ENCODE data around the gene TFAP2E.

The TFAP2E gene

DNA sequence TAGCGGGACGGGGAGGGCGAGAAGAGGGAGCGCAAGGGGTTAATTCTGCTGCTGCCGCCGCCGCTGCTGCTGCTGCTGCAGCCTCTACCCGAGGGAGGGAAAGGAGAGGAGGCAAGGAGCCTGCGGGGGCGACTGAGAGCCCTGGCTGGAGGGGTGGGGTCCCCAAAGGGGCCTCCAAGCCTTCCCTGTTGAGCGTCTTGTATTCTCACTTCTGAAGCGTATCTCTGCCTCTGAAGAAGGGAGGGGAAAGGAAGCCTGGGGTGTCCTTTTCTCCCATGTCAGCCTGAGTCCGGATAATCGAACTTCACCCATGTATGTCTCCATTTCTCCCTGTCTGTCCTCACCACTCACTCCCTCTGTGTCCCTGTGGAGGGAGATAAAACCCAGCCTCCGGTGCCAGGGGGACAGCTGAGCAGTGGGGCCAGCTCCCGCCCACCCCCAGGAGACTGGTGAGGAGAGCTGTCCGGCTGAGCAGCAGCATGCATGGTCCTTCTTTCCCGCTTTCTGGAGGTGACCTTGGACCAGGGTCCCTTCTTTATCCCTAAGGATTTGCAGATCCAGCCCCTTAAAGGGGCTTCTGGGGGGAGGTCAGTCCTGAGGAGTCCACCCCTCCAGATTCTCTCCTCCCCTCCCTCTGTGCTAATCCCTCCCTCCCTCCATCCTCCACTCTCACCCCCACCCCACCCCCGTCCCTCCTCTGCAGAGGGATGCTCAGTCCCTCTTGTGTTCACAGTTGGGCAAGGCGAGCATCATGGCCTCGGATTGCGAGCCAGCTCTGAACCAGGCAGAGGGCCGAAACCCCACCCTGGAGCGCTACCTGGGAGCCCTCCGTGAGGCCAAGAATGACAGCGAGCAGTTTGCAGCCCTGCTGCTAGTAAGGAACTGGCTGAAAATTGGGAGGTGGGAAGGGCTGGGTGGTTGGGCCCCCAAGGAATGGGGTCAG, 14.5 kb upstream of the TFAP2E start:
- Histone ChIP-seq H3K9me3 (ENCODE audit: control insufficient read depth, insufficient read depth, low read length) (no peaks in the 10 kb centered on the region), H3K9me2 (replicated peaks; ENCODE audit: control insufficient read depth, low read length) (no peaks in the 10 kb centered on the region), H3K4me1 (ENCODE audit: control insufficient read depth, low read length) (peaks cover 27% of the 10 kb centered on the region), H3F3A (ENCODE audit: control insufficient read depth, insufficient read depth) (peaks cover 5% of the 10 kb centered on the region), H3K4me3 (ENCODE audit: low read length) (peak overlapping the region; percentile 96), H3K79me2 (ENCODE audit: control insufficient read depth, low read length) (peaks cover 33% of the 10 kb centered on the region), H3K36me3 (ENCODE audit: control insufficient read depth, low read length) (peaks cover 16% of the 10 kb centered on the region), H4K20me1 (ENCODE audit: control insufficient read depth, insufficient read depth, low read depth, low read length) (no peaks in the 10 kb centered on the region), H3K27me3 (ENCODE audit: control insufficient read depth, low read length) (no peaks in the 10 kb centered on the region), H3K4me2 (ENCODE audit: low read length) (peak overlapping the region; percentile 94), H3K27ac (ENCODE audit: low read depth, low read length) (peak overlapping the region; percentile 14; the same call in 1 of the 2 replicates)
- TF ChIP-seq EZH2phosphoT487 (IDR thresholded peaks at IDR 0.05; ENCODE audit: borderline replicate concordance, low read length): no peak
- TF ChIP-seq, protein P1, sequence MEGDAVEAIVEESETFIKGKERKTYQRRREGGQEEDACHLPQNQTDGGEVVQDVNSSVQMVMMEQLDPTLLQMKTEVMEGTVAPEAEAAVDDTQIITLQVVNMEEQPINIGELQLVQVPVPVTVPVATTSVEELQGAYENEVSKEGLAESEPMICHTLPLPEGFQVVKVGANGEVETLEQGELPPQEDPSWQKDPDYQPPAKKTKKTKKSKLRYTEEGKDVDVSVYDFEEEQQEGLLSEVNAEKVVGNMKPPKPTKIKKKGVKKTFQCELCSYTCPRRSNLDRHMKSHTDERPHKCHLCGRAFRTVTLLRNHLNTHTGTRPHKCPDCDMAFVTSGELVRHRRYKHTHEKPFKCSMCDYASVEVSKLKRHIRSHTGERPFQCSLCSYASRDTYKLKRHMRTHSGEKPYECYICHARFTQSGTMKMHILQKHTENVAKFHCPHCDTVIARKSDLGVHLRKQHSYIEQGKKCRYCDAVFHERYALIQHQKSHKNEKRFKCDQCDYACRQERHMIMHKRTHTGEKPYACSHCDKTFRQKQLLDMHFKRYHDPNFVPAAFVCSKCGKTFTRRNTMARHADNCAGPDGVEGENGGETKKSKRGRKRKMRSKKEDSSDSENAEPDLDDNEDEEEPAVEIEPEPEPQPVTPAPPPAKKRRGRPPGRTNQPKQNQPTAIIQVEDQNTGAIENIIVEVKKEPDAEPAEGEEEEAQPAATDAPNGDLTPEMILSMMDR (IDR thresholded peaks at IDR 0.05; ENCODE audit: low read depth, low read length, poor library complexity, severe bottlenecking): no peak

DNA sequence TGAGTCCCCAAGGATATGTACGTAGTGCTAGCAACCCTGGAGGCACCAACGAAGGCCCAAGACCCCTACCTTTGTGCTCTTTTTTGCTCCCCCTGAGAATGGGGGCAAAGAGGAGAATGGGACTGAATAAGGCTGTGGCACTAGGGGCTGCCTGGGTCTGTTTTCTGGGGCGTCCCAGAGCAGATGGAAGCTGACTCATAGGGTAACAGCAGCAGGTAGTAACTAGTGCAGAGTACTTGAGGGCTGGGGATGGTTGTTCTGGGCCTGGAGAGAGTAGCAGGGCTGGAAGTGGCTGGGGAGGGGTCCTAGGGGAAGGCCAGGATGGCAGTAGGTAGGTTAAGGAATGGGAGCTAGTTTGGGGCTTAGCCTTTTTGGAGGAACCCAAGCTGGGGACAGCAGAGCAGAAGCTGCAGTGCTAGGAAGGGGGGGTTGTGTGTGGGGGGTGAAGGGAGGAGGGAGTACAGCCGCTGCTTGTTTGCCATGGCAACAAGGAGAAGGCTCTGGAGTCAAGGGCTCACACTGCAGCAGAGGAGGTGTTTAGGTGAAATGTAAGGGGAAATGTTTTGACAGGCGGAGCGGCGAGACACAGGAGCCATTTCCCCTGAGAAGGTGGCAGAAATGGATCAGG, 13.7 kb upstream of the TFAP2E start:
- peaks cover 5% of the 10 kb centered on the region; the same call in 1 of the 2 replicates for H3F3A ChIP-seq (ENCODE audit: control insufficient read depth, insufficient read depth)
- H3K9me2 ChIP-seq (replicated peaks; ENCODE audit: control insufficient read depth, low read length): no peaks in the 10 kb centered on the region
- peaks cover 27% of the 10 kb centered on the region for H3K4me1 ChIP-seq (ENCODE audit: control insufficient read depth, low read length)
- no peak overlapping the region for H3K4me3 ChIP-seq (ENCODE audit: low read length)
- peaks cover 33% of the 10 kb centered on the region for H3K79me2 ChIP-seq (ENCODE audit: control insufficient read depth, low read length)
- no peak for TF ChIP-seq EZH2phosphoT487 (IDR thresholded peaks at IDR 0.05; ENCODE audit: borderline replicate concordance, low read length)
- TF ChIP-seq, protein P1 (IDR thresholded peaks at IDR 0.05; ENCODE audit: low read depth, low read length, poor library complexity, severe bottlenecking): no peak
- peaks cover 14% of the 10 kb centered on the region for H3K36me3 ChIP-seq (ENCODE audit: control insufficient read depth, low read length)
- H4K20me1 ChIP-seq (ENCODE audit: control insufficient read depth, insufficient read depth, low read depth, low read length): no peaks in the 10 kb centered on the region
- H3K9me3 ChIP-seq (ENCODE audit: control insufficient read depth, insufficient read depth, low read length): no peaks in the 10 kb centered on the region
- H3K27me3 ChIP-seq (ENCODE audit: control insufficient read depth, low read length): no peaks in the 10 kb centered on the region
- peak overlapping the region; percentile 94; the same call in 1 of the 2 replicates for H3K4me2 ChIP-seq (ENCODE audit: low read length)
- no peak overlapping the region for H3K27ac ChIP-seq (ENCODE audit: low read depth, low read length)

DNA sequence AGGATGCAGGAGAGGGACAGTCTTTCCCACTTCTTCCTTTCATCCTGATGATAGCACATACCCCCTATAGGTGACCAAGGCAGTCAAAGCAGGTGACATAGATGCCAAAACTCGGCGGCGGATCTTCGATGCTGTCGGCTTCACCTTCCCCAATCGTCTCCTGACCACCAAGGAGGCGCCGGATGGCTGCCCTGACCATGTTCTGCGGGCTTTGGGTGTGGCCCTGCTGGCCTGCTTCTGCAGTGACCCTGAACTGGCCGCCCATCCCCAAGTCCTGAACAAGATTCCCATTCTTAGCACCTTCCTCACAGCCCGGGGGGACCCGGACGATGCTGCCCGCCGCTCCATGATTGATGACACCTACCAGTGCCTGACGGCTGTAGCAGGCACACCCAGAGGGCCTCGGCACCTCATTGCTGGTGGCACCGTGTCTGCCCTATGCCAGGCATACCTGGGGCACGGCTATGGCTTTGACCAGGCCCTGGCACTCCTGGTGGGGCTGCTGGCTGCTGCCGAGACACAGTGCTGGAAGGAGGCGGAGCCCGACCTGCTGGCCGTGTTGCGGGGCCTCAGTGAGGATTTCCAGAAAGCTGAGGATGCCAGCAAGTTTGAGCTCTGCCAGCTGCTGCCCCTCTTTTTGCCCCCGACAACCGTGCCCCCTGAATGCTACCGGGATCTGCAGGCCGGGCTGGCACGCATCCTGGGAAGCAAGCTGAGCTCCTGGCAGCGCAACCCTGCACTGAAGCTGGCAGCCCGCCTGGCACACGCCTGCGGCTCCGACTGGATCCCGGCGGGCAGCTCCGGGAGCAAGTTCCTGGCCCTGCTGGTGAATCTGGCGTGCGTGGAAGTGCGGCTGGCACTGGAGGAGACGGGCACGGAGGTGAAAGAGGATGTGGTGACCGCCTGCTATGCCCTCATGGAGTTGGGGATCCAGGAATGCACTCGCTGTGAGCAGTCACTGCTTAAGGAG, 12.6 kb upstream of the TFAP2E start:
- Histone ChIP-seq H3K27ac (ENCODE audit: low read depth, low read length) (no peak overlapping the region), H3K4me3 (ENCODE audit: low read length) (no peak overlapping the region), H3K27me3 (ENCODE audit: control insufficient read depth, low read length) (no peaks in the 10 kb centered on the region), H3F3A (ENCODE audit: control insufficient read depth, insufficient read depth) (peaks cover 5% of the 10 kb centered on the region; the same call in 1 of the 2 replicates), H3K4me2 (ENCODE audit: low read length) (no peak overlapping the region), H3K79me2 (ENCODE audit: control insufficient read depth, low read length) (peaks cover 24% of the 10 kb centered on the region), H3K9me3 (ENCODE audit: control insufficient read depth, insufficient read depth, low read length) (no peaks in the 10 kb centered on the region), H3K4me1 (ENCODE audit: control insufficient read depth, low read length) (peaks cover 21% of the 10 kb centered on the region), H3K36me3 (ENCODE audit: control insufficient read depth, low read length) (peaks cover 20% of the 10 kb centered on the region), H3K9me2 (replicated peaks; ENCODE audit: control insufficient read depth, low read length) (no peaks in the 10 kb centered on the region), H4K20me1 (ENCODE audit: control insufficient read depth, insufficient read depth, low read depth, low read length) (peaks cover 4% of the 10 kb centered on the region; the same call in 1 of the 2 replicates)
- TF ChIP-seq EZH2phosphoT487 (IDR thresholded peaks at IDR 0.05; ENCODE audit: borderline replicate concordance, low read length): no peak
- TF ChIP-seq, protein P1 (IDR thresholded peaks at IDR 0.05; ENCODE audit: low read depth, low read length, poor library complexity, severe bottlenecking): no peak

All from DOHH2 (cell line).